ENCODE measurements around the gene LCE2A.
A peak's percentile ranks its signal among the peaks of the same experiment; 100 is the strongest.
"Not testable (repeated sequence)": the region's sequence is repeated elsewhere in the genome, so short reads cannot be mapped to it uniquely, and the experiment has no call there.

The LCE2A gene

GRCh38 chr1:152697701-152698600, at the start of gene LCE2A:
LCE2A (plus strand) TSS chr1:152698345; CDS start chr1:152698902, 557 bp downstream.
- no peak for DNase-seq (ENCODE audit: extremely low read depth in 1 of 2, low read depth in 1 of 2)

GRCh38 chr1:152654110-152654509, 44.0 kb upstream of the LCE2A start:
- peak in 1 of 2 donors; percentile 31 for DNase-seq (ENCODE audit: extremely low read depth in 1 of 2, low read depth in 1 of 2)

- DNase-seq (ENCODE audit: extremely low read depth in 1 of 2, low read depth in 1 of 2): no peak
These were observed 41.7 kb upstream of the LCE2A start for GRCh38 chr1:152656459-152656858.

GRCh38 chr1:152657677-152658076, 40.5 kb upstream of the LCE2A start:
- no peak for DNase-seq (ENCODE audit: extremely low read depth in 1 of 2, low read depth in 1 of 2)

GRCh38 chr1:152658649-152659048, 39.5 kb upstream of the LCE2A start:
- DNase-seq (ENCODE audit: extremely low read depth in 1 of 2, low read depth in 1 of 2): no peak

- no peak for DNase-seq (ENCODE audit: extremely low read depth in 1 of 2, low read depth in 1 of 2)
These were observed 35.0 kb upstream of the LCE2A start, which contains the start of gene LCE2D for GRCh38 chr1:152663098-152663497. LCE2D (plus strand) TSS chr1:152663380; CDS start chr1:152664106, 726 bp downstream.

GRCh38 chr1:152666171-152666570, 32.0 kb upstream of the LCE2A start:
- not testable (repeated sequence) for DNase-seq (ENCODE audit: extremely low read depth in 1 of 2, low read depth in 1 of 2)

GRCh38 chr1:152667648-152668047, 30.5 kb upstream of the LCE2A start:
- DNase-seq (ENCODE audit: extremely low read depth in 1 of 2, low read depth in 1 of 2): no peak

GRCh38 chr1:152673016-152673415, 25.1 kb upstream of the LCE2A start:
- DNase-seq (ENCODE audit: extremely low read depth in 1 of 2, low read depth in 1 of 2): no peak

- DNase-seq (ENCODE audit: extremely low read depth in 1 of 2, low read depth in 1 of 2): not testable (repeated sequence)
These were observed 23.2 kb upstream of the LCE2A start, which contains the start of gene LCE2C for GRCh38 chr1:152674983-152675382. LCE2C (plus strand) TSS chr1:152675279; CDS start chr1:152676016, 737 bp downstream.

GRCh38 chr1:152679459-152679858, 18.7 kb upstream of the LCE2A start:
- no peak for DNase-seq (ENCODE audit: extremely low read depth in 1 of 2, low read depth in 1 of 2)

GRCh38 chr1:152681616-152682015, 16.5 kb upstream of the LCE2A start:
- no peak for DNase-seq (ENCODE audit: extremely low read depth in 1 of 2, low read depth in 1 of 2)

- DNase-seq (ENCODE audit: extremely low read depth in 1 of 2, low read depth in 1 of 2): no peak
These were observed 14.3 kb upstream of the LCE2A start for GRCh38 chr1:152683846-152684245.

GRCh38 chr1:152685823-152686222, 12.3 kb upstream of the LCE2A start, which contains the start of gene LCE2B:
LCE2B (plus strand) TSS chr1:152686123; CDS start chr1:152686844, 721 bp downstream.
- DNase-seq (ENCODE audit: extremely low read depth in 1 of 2, low read depth in 1 of 2): not testable (repeated sequence)

GRCh38 chr1:152699746-152700145, 1.6 kb downstream of the LCE2A start:
- no peak for DNase-seq (ENCODE audit: extremely low read depth in 1 of 2, low read depth in 1 of 2)

- no peak for DNase-seq (ENCODE audit: extremely low read depth in 1 of 2, low read depth in 1 of 2)
These were observed 9.7 kb downstream of the LCE2A start, which contains the start of gene LCE4A for GRCh38 chr1:152707860-152708259. LCE4A (plus strand) TSS chr1:152708160; CDS start chr1:152709076, 916 bp downstream.

GRCh38 chr1:152718238-152718637, 20.1 kb downstream of the LCE2A start:
- DNase-seq (ENCODE audit: extremely low read depth in 1 of 2, low read depth in 1 of 2): no peak

GRCh38 chr1:152725261-152725660, 27.1 kb downstream of the LCE2A start:
- DNase-seq (ENCODE audit: extremely low read depth in 1 of 2, low read depth in 1 of 2): no peak

- DNase-seq (ENCODE audit: extremely low read depth in 1 of 2, low read depth in 1 of 2): no peak
These were observed 30.8 kb downstream of the LCE2A start for GRCh38 chr1:152728986-152729385.

GRCh38 chr1:152735648-152736047, 37.5 kb downstream of the LCE2A start:
- no peak for DNase-seq (ENCODE audit: extremely low read depth in 1 of 2, low read depth in 1 of 2)

GRCh38 chr1:152737997-152738396, 39.9 kb downstream of the LCE2A start:
- DNase-seq (ENCODE audit: extremely low read depth in 1 of 2, low read depth in 1 of 2): no peak

- no peak for DNase-seq (ENCODE audit: extremely low read depth in 1 of 2, low read depth in 1 of 2)
These were observed 41.7 kb downstream of the LCE2A start for GRCh38 chr1:152739841-152740240.

Data from stimulated activated CD8-positive, alpha-beta memory T cell treated with anti-CD3 and anti-CD28 coated beads, Interleukin-7, amount 100 ng/mL, for 48 hours (primary cell).